Chondrocyte (in vitro differentiated cells): ENCODE measurements around the gene CNOT6L. TPM values are rescaled to one million over a fixed set of nuclear protein-coding genes. Genes with fewer than 3 reads are reported as not detected.

Experiments used
- DNase-seq: peaks from one replicate; pipeline ENCODE4 v3.0.0; 2021; ENCODE audit warnings: mixed read lengths, low spot score
- H3K27ac Mint-ChIP-seq: one replicate; pipeline ENCODE4 v1.8.0; 2021; ENCODE audit warnings: mild to moderate bottlenecking, moderate library complexity, mixed read lengths; ENCODE audit not compliant: unreplicated experiment
- H3K27me3 Mint-ChIP-seq: 2 replicates; pipeline ENCODE4 v1.8.0; 2021; ENCODE audit warnings: low read depth, mixed read lengths
- H3K36me3 Mint-ChIP-seq: 2 replicates; pipeline ENCODE4 v1.8.0; 2021; ENCODE audit warnings: low read depth, mixed read lengths
- H3K4me1 Mint-ChIP-seq: 2 replicates; pipeline ENCODE4 v1.8.0; 2021; ENCODE audit warnings: low read depth, mild to moderate bottlenecking, mixed read lengths
- H3K4me3 Mint-ChIP-seq: one replicate; pipeline ENCODE4 v1.8.0; 2021; ENCODE audit warnings: mild to moderate bottlenecking, moderate library complexity, mixed read lengths; ENCODE audit not compliant: unreplicated experiment
- H3K9me3 Mint-ChIP-seq: 2 replicates; pipeline ENCODE4 v1.8.0; 2021; ENCODE audit warnings: low read depth, mixed read lengths
- CTCF ChIP-seq: fragments of 200-600 bp; sonication (generic); IDR thresholded peaks from 2 replicates; pipeline ENCODE4 v1.5.0; 2021; ENCODE audit warnings: antibody characterized with exemption, mild to moderate bottlenecking, moderate library complexity
- total RNA-seq: library from RNA; stranded (reverse); gene quantifications from 3 replicates; pipeline ENCODE4 v1.2.1, GENCODE V29; 2021

Gene CNOT6L
- total RNA-seq, 1 donor from 2014 or later: 25.5 TPM

GRCh38 chr4:77776182-77777134, 42.7 kb downstream of the CNOT6L start:
- H3K4me3 Mint-ChIP-seq: no peak overlapping the region
- H3K36me3 Mint-ChIP-seq: no peaks in the 10 kb centered on the region
- H3K9me3 Mint-ChIP-seq: no peaks in the 10 kb centered on the region
- TF ChIP-seq CTCF: no peak
- H3K27me3 Mint-ChIP-seq: no peaks in the 10 kb centered on the region
- no peak overlapping the region for H3K27ac Mint-ChIP-seq
- no peak for DNase-seq
- H3K4me1 Mint-ChIP-seq: peaks cover 18% of the 10 kb centered on the region

- Mint-ChIP-seq H3K9me3 (no peaks in the 10 kb centered on the region), H3K36me3 (peaks cover 6% of the 10 kb centered on the region), H3K27me3 (no peaks in the 10 kb centered on the region), H3K27ac (no peak overlapping the region), H3K4me1 (peaks cover 18% of the 10 kb centered on the region), H3K4me3 (no peak overlapping the region)
- no peak for TF ChIP-seq CTCF
- DNase-seq: no peak
Measured at GRCh38 chr4:77773101-77773500, 46.1 kb downstream of the CNOT6L start.

- DNase-seq: no peak
- peaks cover 6% of the 10 kb centered on the region for H3K36me3 Mint-ChIP-seq
- no peaks in the 10 kb centered on the region for H3K9me3 Mint-ChIP-seq
- H3K27ac Mint-ChIP-seq: no peak overlapping the region
- H3K4me3 Mint-ChIP-seq: no peak overlapping the region
- H3K27me3 Mint-ChIP-seq: no peaks in the 10 kb centered on the region
- peaks cover 6% of the 10 kb centered on the region for H3K4me1 Mint-ChIP-seq
- no peak for TF ChIP-seq CTCF
Measured at GRCh38 chr4:77771566-77771965, 47.6 kb downstream of the CNOT6L start.

GRCh38 chr4:77765720-77766119, 53.4 kb downstream of the CNOT6L start:
- H3K9me3 Mint-ChIP-seq: peaks cover 18% of the 10 kb centered on the region
- no peak for TF ChIP-seq CTCF
- no peak overlapping the region for H3K27ac Mint-ChIP-seq

GRCh38 chr4:77762531-77762930, 56.6 kb downstream of the CNOT6L start:
- no peak for DNase-seq
- peaks cover 28% of the 10 kb centered on the region for H3K9me3 Mint-ChIP-seq
- H3K27ac Mint-ChIP-seq: no peak overlapping the region
- H3K36me3 Mint-ChIP-seq: peaks cover 20% of the 10 kb centered on the region
- no peaks in the 10 kb centered on the region for H3K4me1 Mint-ChIP-seq
- TF ChIP-seq CTCF: no peak
- H3K4me3 Mint-ChIP-seq: no peak overlapping the region
- H3K27me3 Mint-ChIP-seq: no peaks in the 10 kb centered on the region

More at GRCh38 chr4:77765720-77766119, 53.4 kb downstream of the CNOT6L start:
- Mint-ChIP-seq H3K36me3 (peaks cover 18% of the 10 kb centered on the region), H3K27me3 (no peaks in the 10 kb centered on the region), H3K4me3 (no peak overlapping the region), H3K4me1 (no peaks in the 10 kb centered on the region)
- no peak for DNase-seq
